Endothelial cell of umbilical vein (primary cell): Measurements from ENCODE around the gene S100A1. TPM values are rescaled to one million over a fixed set of nuclear protein-coding genes. Genes with fewer than 3 reads are reported as not detected.

Experiments used
- Bru-seq: library from RNA; stranded (reverse); fragments of 400-500 nt; gene quantifications from one replicate; lab custom pipeline; 2021; lab: Mats Ljungman, UMichigan
- BruChase-seq, 2 experiments: library from RNA; stranded (reverse); fragments of 400-500 nt; gene quantifications; one replicate each; lab custom pipeline; 2021; lab: Mats Ljungman, UMichigan
- BruUV-seq: library from RNA; stranded (reverse); fragments of 400-500 nt; replicated peaks from 2 replicates; lab custom pipeline; 2021; lab: Mats Ljungman, UMichigan
- CTCF ChIA-PET: fragments of 300-600, 350-600 bp; sonication (Branson Sonifier 250); formaldehyde crosslinking; loops from one replicate; lab custom pipeline; 2021; ENCODE audit warnings: antibody characterized with exemption, inconsistent platforms; lab: Charles Lee
- POLR2A ChIA-PET: fragments of 300-600, 350-600 bp; sonication (Branson Sonifier 250); formaldehyde crosslinking; loops from one replicate; lab custom pipeline; 2021; ENCODE audit warnings: antibody characterized with exemption, inconsistent platforms; lab: Charles Lee
- DNase-seq: peaks from one replicate; pipeline ENCODE4 v3.0.0-alpha.2; 2011; ENCODE audit warnings: low read depth, low spot score
- FAIRE-seq: peaks from 2 replicates; lab custom pipeline; 2011; peaks lifted over from hg19 to GRCh38; lab: Jason Lieb, UNC
- H2AFZ ChIP-seq: 2 replicates; pipeline ENCODE4 v1.6.0; 2012; ENCODE audit warnings: low read depth, low read length, control low read depth, inconsistent platforms
- H3K27ac ChIP-seq: 2 replicates; pipeline ENCODE4 v1.5.1; 2011; ENCODE audit warnings: low read depth, mild to moderate bottlenecking, control low read depth, low read length, moderate library complexity; ENCODE audit not compliant: insufficient read depth
- H3K27me3 ChIP-seq, 2 experiments: 2 replicates each; pipeline versions ENCODE4 v1.6.0 to v1.6.1; 2011; ENCODE audit warnings: low read length in 2 of 2, mixed read lengths in 1 of 2; ENCODE audit not compliant: control insufficient read depth in 2 of 2, insufficient read depth in 2 of 2
- H3K36me3 ChIP-seq, 2 experiments: 2 replicates in 1 of 2; 3 replicates in 1 of 2; pipeline ENCODE4 v1.5.1; 2011; ENCODE audit warnings: low read length in 2 of 2, mild to moderate bottlenecking in 1 of 2, moderate library complexity in 1 of 2; ENCODE audit not compliant: control insufficient read depth in 2 of 2, insufficient read depth in 2 of 2; ENCODE audit errors: extremely low read depth in 1 of 2
- H3K4me1 ChIP-seq: 3 replicates; pipeline ENCODE4 v1.5.1; 2011; ENCODE audit warnings: mild to moderate bottlenecking, low read length; ENCODE audit not compliant: control insufficient read depth, insufficient read depth; ENCODE audit errors: extremely low read depth
- H3K4me2 ChIP-seq: 2 replicates; pipeline ENCODE4 v1.6.1; 2011; ENCODE audit warnings: low read length, control low read depth, mixed read lengths; ENCODE audit not compliant: insufficient read depth
- H3K4me3 ChIP-seq, 3 experiments: fragments of 200-600 bp in 1 of 3; sonication (generic), shearing (Covaris generic) in 1 of 3; replicated peaks in 1 of 3; 2 replicates each; pipeline ENCODE4 v1.5.1; 2011 to 2016; ENCODE audit warnings: control low read depth in 3 of 3, low read length in 3 of 3, mild to moderate bottlenecking in 2 of 3, inconsistent platforms in 1 of 3, low read depth in 1 of 3, moderate library complexity in 1 of 3; ENCODE audit not compliant: insufficient read depth in 1 of 3
- H3K79me2 ChIP-seq: 2 replicates; pipeline ENCODE4 v1.6.0; 2012; ENCODE audit warnings: low read length, inconsistent platforms; ENCODE audit not compliant: control insufficient read depth, insufficient read depth
- H3K9ac ChIP-seq: replicated peaks from 2 replicates; pipeline ENCODE3; 2011; ENCODE audit warnings: low read length, control low read depth; ENCODE audit not compliant: insufficient read depth; ENCODE audit errors: extremely low read depth
- H3K9me1 ChIP-seq: replicated peaks from 3 replicates; pipeline ENCODE4 v1.6.0; 2011; ENCODE audit warnings: mild to moderate bottlenecking, low read length; ENCODE audit not compliant: control insufficient read depth, insufficient read depth; ENCODE audit errors: extremely low read depth
- H3K9me3 ChIP-seq: replicated peaks from 2 replicates; pipeline ENCODE4 v1.5.1; 2012; ENCODE audit warnings: low read length, inconsistent platforms; ENCODE audit not compliant: control insufficient read depth, insufficient read depth
- H4K20me1 ChIP-seq: replicated peaks from 2 replicates; pipeline ENCODE3; 2011; ENCODE audit warnings: mild to moderate bottlenecking, low read length; ENCODE audit not compliant: control insufficient read depth, insufficient read depth; ENCODE audit errors: extremely low read depth
- EZH2 ChIP-seq: IDR thresholded peaks from 2 replicates; pipeline ENCODE4 v1.6.1; 2012; ENCODE audit warnings: borderline replicate concordance, low read depth, mild to moderate bottlenecking, moderate library complexity, low read length, inconsistent platforms; ENCODE audit not compliant: severe bottlenecking
- FOS ChIP-seq: IDR thresholded peaks from 2 replicates; pipeline ENCODE4 v1.6.1; 2011; ENCODE audit warnings: mild to moderate bottlenecking, low read length, moderate library complexity, borderline replicate concordance; ENCODE audit not compliant: insufficient read depth
- GATA2 ChIP-seq: IDR thresholded peaks from 2 replicates; pipeline ENCODE4 v1.7.0; 2011; ENCODE audit warnings: low read depth, mild to moderate bottlenecking, moderate library complexity, mixed read lengths, low read length; ENCODE audit not compliant: insufficient read length, insufficient read depth
- JUN ChIP-seq: IDR thresholded peaks from 2 replicates; pipeline ENCODE4 v1.6.1; 2011; ENCODE audit warnings: borderline replicate concordance, low read depth; ENCODE audit not compliant: insufficient read length, insufficient read depth
- MYC ChIP-seq: IDR thresholded peaks from one replicate; pipeline ENCODE4 v1.6.1; 2011; ENCODE audit warnings: mild to moderate bottlenecking, low read depth, low read length
- POLR2A ChIP-seq: IDR thresholded peaks from 2 replicates; pipeline ENCODE4 v1.6.1; 2012; ENCODE audit warnings: low read depth, mild to moderate bottlenecking, control low read depth, low read length
- POLR2AphosphoS5 ChIP-seq: IDR thresholded peaks from 2 replicates; pipeline ENCODE4 v1.6.1; 2012; ENCODE audit warnings: low read depth, mild to moderate bottlenecking, control low read depth, low read length, moderate library complexity; ENCODE audit not compliant: insufficient read depth
- dilution Hi-C: fragments of 300-500 bp; cut with MboI; formaldehyde crosslinking; loops from one replicate; pipeline ENCODE4 v1.15.0; 2019; ENCODE audit warnings: low sequenced_read_pairs; ENCODE audit not compliant: extremely low pct_ligation_motif_present
- intact Hi-C: fragments of 100-400 bp; cut with micrococcal nuclease; formaldehyde crosslinking; loops from one replicate; pipeline ENCODE4 v1.10.0; 2022
- long read RNA-seq: library from polyadenylated mRNA; stranded (forward); transcript quantifications from one replicate; pipeline ENCODE4 v2.0.0, GENCODE V29; 2021
- polyA minus RNA-seq, 3 experiments: library from RNA; depleted of rRNA, polyadenylated mRNA; stranded (reverse); fragments of >200 nt; gene quantifications; 1 replicate in 1 of 3; 2 replicates in 2 of 3; pipeline ENCODE4 v1.2.3, GENCODE V29; 2011
- polyA plus RNA-seq, 4 experiments: library from polyadenylated mRNA; depleted of rRNA in 3 of 4; stranded (reverse) in 3 of 4; unstranded in 1 of 4; fragments of >200 nt; gene quantifications; 2 replicates each; pipeline versions ENCODE4 v1.2.1 to v1.2.3, GENCODE V29; 2011 to 2012; ENCODE audit warnings: missing spikeins in 1 of 4
- total RNA-seq: library from RNA; stranded (reverse); gene quantifications from 2 replicates; pipeline ENCODE4 v1.2.3, GENCODE V29; 2021
- TF ChIP-seq, protein P1 (sequence below), 2 donors: IDR thresholded peaks; 1 replicate in 1 of 2; 2 replicates in 1 of 2; pipeline ENCODE4 v1.5.1; 2011; ENCODE audit warnings: low read length in 2 of 2, mild to moderate bottlenecking in 2 of 2, moderate library complexity in 2 of 2, control low read depth in 1 of 2, inconsistent platforms in 1 of 2, low read depth in 1 of 2; ENCODE audit not compliant: insufficient read depth in 1 of 2; ENCODE audit errors: extremely low read depth in 1 of 2
- TF ChIP-seq, protein P2 (sequence below): IDR thresholded peaks from 2 replicates; pipeline ENCODE4 v1.6.1; 2011; ENCODE audit not compliant: insufficient read depth, insufficient read length

The S100A1 gene
- total RNA-seq, result not detected in 2 replicates
- polyA plus RNA-seq, result not detected in 2 replicates
- not detected in 2 replicates for polyA plus RNA-seq (2011; cell fraction: cytosol; rRNA removed)
- polyA plus RNA-seq (2011; cell fraction: nucleus; rRNA removed), result not detected in 2 replicates
- 0.66 and 1.1 TPM in 2 replicates for polyA plus RNA-seq (2012)
- polyA minus RNA-seq, result 0.58 TPM in 1 of 2 replicates, not detected in the other
- 1.3 TPM for polyA minus RNA-seq (2011; cell fraction: cytosol; rRNA and poly(A)+ RNA removed)
- polyA minus RNA-seq (2011; cell fraction: nucleus; rRNA and poly(A)+ RNA removed), result not detected in 2 replicates
- Bru-seq, nascent RNA, result not detected
- not detected for BruChase-seq, experiment 1, labeled RNA remaining after a 6-hour chase
- BruChase-seq, experiment 2, labeled RNA remaining after a 2-hour chase, result percentile 13 among the genes with signal in this experiment
- long read RNA-seq, partial matches to known transcripts, result 0 of 1 reads
- long read RNA-seq, other reads (novel, unspliced or antisense), result 1 of 1 reads

DNA sequence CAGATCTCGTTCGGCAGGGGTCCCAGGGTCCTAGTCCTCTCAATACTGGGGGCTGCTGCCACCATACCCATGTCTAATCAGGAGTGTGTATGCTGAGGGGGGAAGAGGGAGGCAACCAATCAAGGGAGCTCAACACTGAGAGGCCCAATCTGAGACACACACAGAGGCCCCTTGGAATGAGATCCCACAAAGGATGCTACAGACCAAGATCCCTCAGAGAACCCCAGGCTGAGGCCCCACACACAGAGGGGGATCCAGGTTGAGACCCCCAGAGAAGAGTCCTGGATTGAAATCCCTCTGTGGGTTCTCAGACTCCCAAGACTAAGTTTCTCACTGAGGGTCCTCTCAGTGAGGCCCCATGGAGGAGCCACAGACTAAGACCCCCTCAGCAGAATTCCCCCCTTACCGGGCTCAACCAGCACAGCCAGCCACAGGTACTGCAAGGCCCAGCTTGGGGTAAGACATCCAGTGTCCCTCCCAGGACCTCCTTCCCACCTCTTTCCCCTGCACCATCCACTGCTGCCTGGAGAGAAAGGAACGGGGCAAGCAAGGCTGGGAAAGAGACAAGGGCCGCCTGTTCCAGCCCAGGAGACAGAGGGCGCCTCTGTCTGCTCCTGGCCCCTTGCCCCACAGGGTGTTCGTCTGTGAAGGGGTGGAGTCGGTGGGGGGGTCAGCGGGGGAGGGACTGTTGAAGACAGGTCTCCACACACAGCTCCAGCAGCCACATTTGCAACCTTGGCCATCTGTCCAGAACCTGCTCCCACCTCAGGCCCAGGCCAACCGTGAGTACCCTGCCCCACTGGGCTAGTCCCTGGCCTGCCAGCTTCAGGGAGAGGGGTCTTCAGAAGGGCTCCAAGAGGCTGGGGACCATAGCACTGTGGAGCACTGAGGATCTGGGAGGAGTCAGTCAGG, at the start of gene S100A1:
Gene S100A1, plus strand, starts transcription at position 720 of the 912 bp plus-strand sequence. CDS start 2,088 bp downstream, outside the sequence.
- TF ChIP-seq MYC, result no peak
- TF ChIP-seq POLR2AphosphoS5, result no peak
- no peak for TF ChIP-seq GATA2
- TF ChIP-seq EZH2, result no peak
- TF ChIP-seq JUN, result no peak
- no peak for TF ChIP-seq FOS
- TF ChIP-seq, protein P1, sequence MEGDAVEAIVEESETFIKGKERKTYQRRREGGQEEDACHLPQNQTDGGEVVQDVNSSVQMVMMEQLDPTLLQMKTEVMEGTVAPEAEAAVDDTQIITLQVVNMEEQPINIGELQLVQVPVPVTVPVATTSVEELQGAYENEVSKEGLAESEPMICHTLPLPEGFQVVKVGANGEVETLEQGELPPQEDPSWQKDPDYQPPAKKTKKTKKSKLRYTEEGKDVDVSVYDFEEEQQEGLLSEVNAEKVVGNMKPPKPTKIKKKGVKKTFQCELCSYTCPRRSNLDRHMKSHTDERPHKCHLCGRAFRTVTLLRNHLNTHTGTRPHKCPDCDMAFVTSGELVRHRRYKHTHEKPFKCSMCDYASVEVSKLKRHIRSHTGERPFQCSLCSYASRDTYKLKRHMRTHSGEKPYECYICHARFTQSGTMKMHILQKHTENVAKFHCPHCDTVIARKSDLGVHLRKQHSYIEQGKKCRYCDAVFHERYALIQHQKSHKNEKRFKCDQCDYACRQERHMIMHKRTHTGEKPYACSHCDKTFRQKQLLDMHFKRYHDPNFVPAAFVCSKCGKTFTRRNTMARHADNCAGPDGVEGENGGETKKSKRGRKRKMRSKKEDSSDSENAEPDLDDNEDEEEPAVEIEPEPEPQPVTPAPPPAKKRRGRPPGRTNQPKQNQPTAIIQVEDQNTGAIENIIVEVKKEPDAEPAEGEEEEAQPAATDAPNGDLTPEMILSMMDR (IDR thresholded peaks at IDR 0.05; ENCODE audit: extremely low read depth in 1 of 2, insufficient read depth in 1 of 2, low read depth in 1 of 2, low read length in 2 of 2), result no peak
- TF ChIP-seq POLR2A, result no peak
- TF ChIP-seq, protein P2, sequence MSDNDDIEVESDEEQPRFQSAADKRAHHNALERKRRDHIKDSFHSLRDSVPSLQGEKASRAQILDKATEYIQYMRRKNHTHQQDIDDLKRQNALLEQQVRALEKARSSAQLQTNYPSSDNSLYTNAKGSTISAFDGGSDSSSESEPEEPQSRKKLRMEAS, result no peak
- CTCF ChIA-PET, result interaction anchor here (0.7 to 7.8 kb wide), 38 partner anchors 10 to 145 kb away, joined by 3 to 145 read pairs (median 5); partner anchors contain the start of genes S100A14, S100A16, S100A6 and SNAPIN
- Histone ChIP-seq H3K79me2 (peaks cover 28% of the 10 kb centered on the region), H3K36me3 (no peaks in the 10 kb centered on the region), H3K4me2 (peak within 1 kb of the TSS; percentile 93), H3K27ac (peak within 1 kb of the TSS; percentile 81), H3K4me3 (peak within 1 kb of the TSS; percentile 57 to 74 (median 62)), H2AFZ (peak within 1 kb of the TSS; percentile 55), H3K27me3 (no peaks in the 10 kb centered on the region), H3K9ac (peak within 1 kb of the TSS; percentile 86), H3K9me3 (no peaks in the 10 kb centered on the region), H4K20me1 (no peaks in the 10 kb centered on the region), H3K4me1 (peaks cover 14% of the 10 kb centered on the region), H3K9me1 (no peaks in the 10 kb centered on the region)
- intact Hi-C loops (loop anchor here (1.0 kb wide), 5 partner anchors 19 to 117 kb away; no protein-coding TSS in a partner anchor), dilution Hi-C loops (no loop called here)
- FAIRE-seq (no peak), DNase-seq (no peak)
- BruUV-seq, result no TSS peak
- POLR2A ChIA-PET, result interaction anchor here (0.6 to 3.6 kb wide), 21 partner anchors 10 to 337 kb away, joined by 3 to 43 read pairs (median 5); partner anchors contain the start of genes ILF2, S100A14 and S100A16
